CD4-positive, alpha-beta T cell treated with Interleukin-21 for 1 hour (primary cell): ENCODE data around the gene OLFML1.

Experiments
- DNase-seq: peaks from one replicate; pipeline ENCODE4 v3.0.0-alpha.2; 2020

The OLFML1 gene

GRCh38 chr11:7533199-7534041 lies 48.1 kb downstream of the OLFML1 start:
- no peak for DNase-seq

- no peak for DNase-seq
Measured at GRCh38 chr11:7534042-7534378, 48.7 kb downstream of the OLFML1 start.

GRCh38 chr11:7536100-7536499 lies 50.8 kb downstream of the OLFML1 start:
- DNase-seq: no peak

GRCh38 chr11:7537265-7537664 lies 52.0 kb downstream of the OLFML1 start:
- DNase-seq: no peak

GRCh38 chr11:7538031-7538430 lies 52.7 kb downstream of the OLFML1 start:
- DNase-seq: peak; percentile 21

- DNase-seq: no peak
Measured at GRCh38 chr11:7538466-7539454, 53.5 kb downstream of the OLFML1 start.

- DNase-seq: no peak
Measured at GRCh38 chr11:7540830-7541555, 55.7 kb downstream of the OLFML1 start.

- no peak for DNase-seq
Measured at GRCh38 chr11:7543302-7543701, 58.0 kb downstream of the OLFML1 start.

- DNase-seq: no peak
Measured at GRCh38 chr11:7544021-7544420, 58.7 kb downstream of the OLFML1 start.

GRCh38 chr11:7545611-7546010 lies 60.3 kb downstream of the OLFML1 start:
- DNase-seq: no peak

- no peak for DNase-seq
Measured at GRCh38 chr11:7546324-7546791, 61.1 kb downstream of the OLFML1 start.

GRCh38 chr11:7547687-7548086 lies 62.4 kb downstream of the OLFML1 start:
- DNase-seq: no peak

GRCh38 chr11:7548659-7549274 lies 63.5 kb downstream of the OLFML1 start:
- DNase-seq: peak; percentile 30

- DNase-seq: no peak
Measured at GRCh38 chr11:7549681-7550080, 64.4 kb downstream of the OLFML1 start.

GRCh38 chr11:7551571-7551970 lies 66.3 kb downstream of the OLFML1 start:
- DNase-seq: no peak

- DNase-seq: no peak
Measured at GRCh38 chr11:7552666-7553065, 67.4 kb downstream of the OLFML1 start.

- no peak for DNase-seq
Measured at GRCh38 chr11:7555052-7555699, 69.9 kb downstream of the OLFML1 start.

- no peak for DNase-seq
Measured at GRCh38 chr11:7558046-7558445, 72.7 kb downstream of the OLFML1 start.

- no peak for DNase-seq
Measured at GRCh38 chr11:7559398-7560283, 74.3 kb downstream of the OLFML1 start.
